A673 (cell line): Measurements from ENCODE around the gene ST6GALNAC3. TPM values are rescaled to one million over a fixed set of nuclear protein-coding genes. Genes with fewer than 3 reads are reported as not detected.

Experiments
- BruUV-seq: library from RNA; stranded (reverse); fragments of 400-500 nt; replicated peaks from 2 replicates; lab custom pipeline; 2021; lab: Mats Ljungman, UMichigan
- CTCF ChIA-PET: fragments of 300-600 bp; sonication (Branson Sonifier 250); formaldehyde crosslinking; loops from one replicate; lab custom pipeline; 2022; ENCODE audit warnings: antibody characterized with exemption; lab: Charles Lee
- POLR2A ChIA-PET: fragments of 300-600 bp; sonication (Branson Sonifier 250); formaldehyde crosslinking; loops from one replicate; lab custom pipeline; 2022; ENCODE audit warnings: antibody characterized with exemption; ENCODE audit not compliant: low non-redundant PET; lab: Charles Lee
- DNase-seq: peaks from one replicate; pipeline ENCODE4 v3.0.0-alpha.2; 2015; ENCODE audit warnings: low spot score
- H3K27ac ChIP-seq: fragments of 200-600 bp; sonication (generic); 2 replicates; pipeline ENCODE4 v1.5.1; 2016; ENCODE audit warnings: mixed run types, low read depth, mild to moderate bottlenecking, mixed read lengths, antibody characterized with exemption, low read length; ENCODE audit not compliant: poor library complexity, severe bottlenecking
- H3K27me3 ChIP-seq: fragments of 200-600 bp; sonication (generic); replicated peaks from 2 replicates; pipeline ENCODE4 v1.6.1; 2017; ENCODE audit warnings: mixed run types, low read depth, mild to moderate bottlenecking, mixed read lengths, antibody characterized with exemption, low read length; ENCODE audit not compliant: insufficient read depth, poor library complexity
- H3K36me3 ChIP-seq: fragments of 200-600 bp; sonication (generic); 2 replicates; pipeline ENCODE4 v1.6.1; 2016; ENCODE audit warnings: mixed run types, mild to moderate bottlenecking, mixed read lengths, antibody characterized with exemption, low read length; ENCODE audit not compliant: insufficient read depth, poor library complexity, severe bottlenecking
- H3K4me1 ChIP-seq: fragments of 200-600 bp; sonication (generic); 2 replicates; pipeline ENCODE4 v1.6.1; 2017; ENCODE audit warnings: mixed run types, mild to moderate bottlenecking, mixed read lengths, antibody characterized with exemption, low read length; ENCODE audit not compliant: insufficient read depth, poor library complexity, severe bottlenecking
- H3K4me3 ChIP-seq: fragments of 200-600 bp; sonication (generic); 2 replicates; pipeline ENCODE4 v1.5.1; 2016; ENCODE audit warnings: low read depth, mixed run types, mild to moderate bottlenecking, mixed read lengths, low read length; ENCODE audit not compliant: poor library complexity, severe bottlenecking
- H3K9me3 ChIP-seq: fragments of 200-600 bp; sonication (generic); 2 replicates; pipeline ENCODE4 v1.6.1; 2016; ENCODE audit warnings: mixed run types, low read depth, mild to moderate bottlenecking, mixed read lengths, antibody characterized with exemption, low read length; ENCODE audit not compliant: poor library complexity, severe bottlenecking
- EZH2 ChIP-seq: fragments of 200-600 bp; sonication (generic); IDR thresholded peaks from 2 replicates; pipeline ENCODE4 v1.6.1; 2017; ENCODE audit warnings: borderline replicate concordance, low read depth, mild to moderate bottlenecking, mixed read lengths, antibody characterized with exemption, low read length; ENCODE audit not compliant: poor library complexity, severe bottlenecking
- intact Hi-C: fragments of 100-400 bp; cut with micrococcal nuclease; formaldehyde crosslinking; loops from one replicate; pipeline ENCODE4 v1.10.0; 2022; ENCODE audit not compliant: unreplicated experiment
- total RNA-seq: library from RNA; stranded (reverse); gene quantifications from 2 replicates; pipeline ENCODE4 v1.2.3, GENCODE V29; 2021
- TF ChIP-seq, protein P1 (sequence below): fragments of 300-800, 200-600 bp; sonication (generic); conservative IDR thresholded peaks from 2 replicates; pipeline ENCODE4 v1.5.1; 2017; ENCODE audit warnings: low read depth, mild to moderate bottlenecking, antibody characterized with exemption, low read length, moderate library complexity, mixed read lengths

The ST6GALNAC3 gene
- total RNA-seq, 1 experiment from 2014 or later = 1.2 TPM

DNA sequence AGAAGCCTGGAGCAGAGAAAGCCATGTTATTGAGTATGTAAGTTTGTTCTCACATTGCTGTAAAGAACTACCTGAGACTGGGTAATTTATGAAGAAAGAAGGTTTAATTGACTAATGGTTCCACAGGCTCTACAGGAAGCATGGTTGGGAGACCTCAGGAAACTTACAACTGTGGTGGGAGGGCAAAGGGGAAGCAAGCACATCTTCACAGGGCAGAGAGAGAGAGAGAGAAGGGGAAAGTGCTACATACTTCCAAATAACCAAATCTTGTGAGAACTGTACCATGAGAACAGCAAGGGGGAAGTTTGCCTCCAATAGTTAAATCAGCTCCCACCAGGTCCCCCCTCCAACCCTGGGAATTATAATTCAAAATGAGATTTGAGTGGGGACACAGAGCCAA is 302.7 kb downstream of the ST6GALNAC3 start:
- H3K4me1 ChIP-seq = no peaks in the 10 kb centered on the region
- BruUV-seq = no TSS peak
- intact Hi-C loops = no loop called here
- H3K36me3 ChIP-seq = no peaks in the 10 kb centered on the region
- TF ChIP-seq, protein P1, sequence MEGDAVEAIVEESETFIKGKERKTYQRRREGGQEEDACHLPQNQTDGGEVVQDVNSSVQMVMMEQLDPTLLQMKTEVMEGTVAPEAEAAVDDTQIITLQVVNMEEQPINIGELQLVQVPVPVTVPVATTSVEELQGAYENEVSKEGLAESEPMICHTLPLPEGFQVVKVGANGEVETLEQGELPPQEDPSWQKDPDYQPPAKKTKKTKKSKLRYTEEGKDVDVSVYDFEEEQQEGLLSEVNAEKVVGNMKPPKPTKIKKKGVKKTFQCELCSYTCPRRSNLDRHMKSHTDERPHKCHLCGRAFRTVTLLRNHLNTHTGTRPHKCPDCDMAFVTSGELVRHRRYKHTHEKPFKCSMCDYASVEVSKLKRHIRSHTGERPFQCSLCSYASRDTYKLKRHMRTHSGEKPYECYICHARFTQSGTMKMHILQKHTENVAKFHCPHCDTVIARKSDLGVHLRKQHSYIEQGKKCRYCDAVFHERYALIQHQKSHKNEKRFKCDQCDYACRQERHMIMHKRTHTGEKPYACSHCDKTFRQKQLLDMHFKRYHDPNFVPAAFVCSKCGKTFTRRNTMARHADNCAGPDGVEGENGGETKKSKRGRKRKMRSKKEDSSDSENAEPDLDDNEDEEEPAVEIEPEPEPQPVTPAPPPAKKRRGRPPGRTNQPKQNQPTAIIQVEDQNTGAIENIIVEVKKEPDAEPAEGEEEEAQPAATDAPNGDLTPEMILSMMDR = no peak
- no peak for TF ChIP-seq EZH2
- no peak overlapping the region for H3K4me3 ChIP-seq
- H3K27me3 ChIP-seq = no peaks in the 10 kb centered on the region
- POLR2A ChIA-PET = no interaction called here
- CTCF ChIA-PET = no interaction called here
- no peaks in the 10 kb centered on the region for H3K9me3 ChIP-seq
- H3K27ac ChIP-seq = no peak overlapping the region
- DNase-seq = no peak

DNA sequence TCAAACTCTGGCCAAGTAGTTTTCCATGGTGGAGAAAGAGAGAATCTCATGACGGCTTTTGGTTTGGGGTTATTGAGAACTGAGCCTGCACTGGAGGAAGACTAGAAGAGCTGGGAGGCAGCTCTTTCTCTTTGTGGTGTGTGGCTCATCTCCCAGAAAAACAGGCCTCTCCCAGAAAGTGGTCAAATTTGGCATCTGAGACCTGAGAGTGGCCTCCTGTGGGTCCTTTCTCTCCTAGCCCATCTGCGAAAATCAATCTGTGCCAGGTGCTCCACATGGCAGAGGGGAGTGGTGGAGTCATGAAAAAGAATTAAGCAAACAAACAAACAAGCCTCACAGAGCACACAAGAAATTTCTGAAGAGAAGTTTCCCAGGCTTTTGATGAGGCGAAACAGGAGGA is 305.0 kb downstream of the ST6GALNAC3 start:
- ChIA-PET POLR2A (no interaction called here), CTCF (no interaction called here)
- Histone ChIP-seq H3K36me3 (no peaks in the 10 kb centered on the region), H3K9me3 (no peaks in the 10 kb centered on the region), H3K4me3 (no peak overlapping the region), H3K27ac (no peak overlapping the region), H3K4me1 (no peaks in the 10 kb centered on the region), H3K27me3 (no peaks in the 10 kb centered on the region)
- no TSS peak for BruUV-seq
- intact Hi-C loops = no loop called here
- DNase-seq = no peak
- TF ChIP-seq, protein P1 = no peak
- TF ChIP-seq EZH2 = no peak

DNA sequence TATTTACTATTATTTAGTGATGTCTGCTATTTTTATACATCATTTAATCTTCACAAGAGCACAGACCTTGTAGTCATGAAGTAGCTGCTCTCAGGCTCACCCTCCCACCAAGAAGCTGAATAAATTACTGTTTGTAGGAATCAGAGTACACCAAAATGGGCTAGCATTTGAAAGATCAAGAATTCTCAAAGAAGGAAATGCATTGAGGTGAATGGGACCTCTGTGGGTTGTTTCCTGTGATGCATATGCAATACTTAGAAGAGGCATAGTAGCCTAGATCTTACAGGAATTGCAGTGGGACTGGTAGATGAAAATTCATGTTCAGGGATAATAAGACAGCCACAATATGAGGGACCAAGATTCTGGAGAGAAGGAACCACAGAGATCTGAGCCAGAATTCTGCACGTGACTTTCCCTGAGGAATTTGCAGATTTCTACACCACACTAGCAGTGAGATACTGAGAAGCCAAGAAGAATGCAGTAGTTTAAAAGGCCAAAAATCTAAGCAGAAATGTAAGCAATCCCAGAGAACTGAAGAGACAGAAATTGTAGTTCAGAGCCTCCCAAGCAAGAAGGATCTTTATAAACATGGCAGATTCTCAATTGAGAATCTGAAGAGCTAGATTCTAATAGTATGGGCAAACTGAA is 307.0 kb downstream of the ST6GALNAC3 start:
- no peak for TF ChIP-seq EZH2
- TF ChIP-seq, protein P1 = no peak
- H3K27ac ChIP-seq = no peak overlapping the region
- no peaks in the 10 kb centered on the region for H3K27me3 ChIP-seq
- no peaks in the 10 kb centered on the region for H3K4me1 ChIP-seq
- intact Hi-C loops = no loop called here
- H3K4me3 ChIP-seq = no peak overlapping the region
- POLR2A ChIA-PET = no interaction called here
- peak; percentile 54 for DNase-seq
- no TSS peak for BruUV-seq
- no peaks in the 10 kb centered on the region for H3K36me3 ChIP-seq
- CTCF ChIA-PET = no interaction called here
- H3K9me3 ChIP-seq = no peaks in the 10 kb centered on the region
